BJ (cell line): ENCODE data around the gene NPTN. TPM values are rescaled to one million over a fixed set of nuclear protein-coding genes. Genes with fewer than 3 reads are reported as not detected.

Experiments used
- CTCF ChIA-PET: fragments of 350-600 bp; formaldehyde crosslinking; extraction: SDS; loops from one replicate; lab custom pipeline; 2021; ENCODE audit warnings: antibody characterized with exemption, inconsistent platforms; lab: Yijun Ruan, JAX
- POLR2A ChIA-PET: fragments of 300-600 bp; sonication (Branson Sonifier 250); formaldehyde crosslinking; extraction: SDS; loops from one replicate; lab custom pipeline; 2021; ENCODE audit warnings: antibody characterized with exemption; lab: Charles Lee
- DNase-seq: peaks from one replicate; pipeline ENCODE4 v3.0.0-alpha.2; 2011; ENCODE audit warnings: low read depth
- H3K27me3 ChIP-seq: 2 replicates; pipeline ENCODE4 v1.6.0; 2011; ENCODE audit warnings: low read length; ENCODE audit not compliant: control insufficient read depth, insufficient read depth
- H3K36me3 ChIP-seq: 2 replicates; pipeline ENCODE4 v1.5.1; 2011; ENCODE audit warnings: low read length; ENCODE audit not compliant: control insufficient read depth, insufficient read depth
- H3K4me3 ChIP-seq: 2 replicates; pipeline ENCODE4 v1.5.1; 2011; ENCODE audit warnings: low read depth, mild to moderate bottlenecking, control low read depth, low read length
- polyA plus RNA-seq: library from polyadenylated mRNA; depleted of rRNA; stranded (reverse); fragments of >200 nt; gene quantifications from 2 replicates; pipeline ENCODE4 v1.2.3, GENCODE V29; 2011
- TF ChIP-seq, protein P1 (sequence below): IDR thresholded peaks from 2 replicates; pipeline ENCODE4 v1.5.1; 2011; ENCODE audit warnings: low read depth, mild to moderate bottlenecking, control low read depth, inconsistent platforms, low read length, moderate library complexity; ENCODE audit not compliant: insufficient read depth

The NPTN gene
- polyA plus RNA-seq, 1 experiment = 406 TPM

DNA sequence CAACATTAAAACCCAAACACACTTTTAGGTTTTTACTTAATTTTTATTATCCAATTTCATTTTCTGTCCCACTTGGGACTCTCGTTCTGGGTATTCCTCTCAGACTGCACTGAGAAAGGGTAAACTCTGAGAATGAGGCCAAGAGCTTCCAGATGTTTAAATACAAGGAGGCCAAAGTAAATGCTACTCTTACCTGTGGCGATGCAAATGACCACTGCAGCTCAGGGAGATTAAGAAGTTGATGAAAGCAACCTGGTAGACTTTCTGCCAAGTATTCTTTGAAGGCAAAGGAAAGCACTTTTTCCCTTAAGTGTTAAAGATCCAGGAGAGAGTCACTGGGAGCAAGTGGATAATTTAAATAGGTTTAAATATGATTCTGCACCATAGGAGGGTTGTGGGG is 39.1 kb downstream of the NPTN start:
- TF ChIP-seq, protein P1, sequence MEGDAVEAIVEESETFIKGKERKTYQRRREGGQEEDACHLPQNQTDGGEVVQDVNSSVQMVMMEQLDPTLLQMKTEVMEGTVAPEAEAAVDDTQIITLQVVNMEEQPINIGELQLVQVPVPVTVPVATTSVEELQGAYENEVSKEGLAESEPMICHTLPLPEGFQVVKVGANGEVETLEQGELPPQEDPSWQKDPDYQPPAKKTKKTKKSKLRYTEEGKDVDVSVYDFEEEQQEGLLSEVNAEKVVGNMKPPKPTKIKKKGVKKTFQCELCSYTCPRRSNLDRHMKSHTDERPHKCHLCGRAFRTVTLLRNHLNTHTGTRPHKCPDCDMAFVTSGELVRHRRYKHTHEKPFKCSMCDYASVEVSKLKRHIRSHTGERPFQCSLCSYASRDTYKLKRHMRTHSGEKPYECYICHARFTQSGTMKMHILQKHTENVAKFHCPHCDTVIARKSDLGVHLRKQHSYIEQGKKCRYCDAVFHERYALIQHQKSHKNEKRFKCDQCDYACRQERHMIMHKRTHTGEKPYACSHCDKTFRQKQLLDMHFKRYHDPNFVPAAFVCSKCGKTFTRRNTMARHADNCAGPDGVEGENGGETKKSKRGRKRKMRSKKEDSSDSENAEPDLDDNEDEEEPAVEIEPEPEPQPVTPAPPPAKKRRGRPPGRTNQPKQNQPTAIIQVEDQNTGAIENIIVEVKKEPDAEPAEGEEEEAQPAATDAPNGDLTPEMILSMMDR = no peak
- 0 out of 2 replicates have a peak, but pooled peaks cover 2% of the 10 kb centered on the region for H3K36me3 ChIP-seq
- CTCF ChIA-PET = no interaction called here
- no peak for DNase-seq
- H3K4me3 ChIP-seq = no peak overlapping the region
- H3K27me3 ChIP-seq = no peaks in the 10 kb centered on the region
- POLR2A ChIA-PET = no interaction called here

- Histone ChIP-seq H3K27me3 (no peaks in the 10 kb centered on the region), H3K4me3 (no peak overlapping the region), H3K36me3 (0 out of 2 replicates have a peak, but pooled peaks cover 2% of the 10 kb centered on the region)
- CTCF ChIA-PET = no interaction called here
- no peak for DNase-seq
- POLR2A ChIA-PET = no interaction called here
- TF ChIP-seq, protein P1 = no peak
Observed at GRCh38 chr15:73593304-73594074, 39.7 kb downstream of the NPTN start.

DNA sequence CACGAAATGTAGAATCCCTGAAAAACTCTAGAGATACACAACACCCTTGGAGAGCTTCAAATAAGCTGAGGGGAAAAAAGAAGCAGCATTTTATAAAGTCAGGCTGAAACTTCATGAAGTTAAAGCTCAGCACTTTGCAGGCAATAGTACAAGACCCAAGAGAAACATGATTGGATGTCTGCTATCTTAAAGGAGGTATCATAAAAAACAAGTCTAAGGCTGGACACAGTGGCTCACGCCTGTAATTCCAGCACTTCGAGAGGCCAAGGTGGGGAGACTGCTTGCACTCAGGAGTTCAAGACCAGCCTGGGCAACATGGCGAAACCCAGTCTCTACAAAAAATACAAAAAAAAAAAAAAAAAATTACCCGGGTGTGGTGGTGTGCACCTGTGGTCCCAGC is 42.9 kb downstream of the NPTN start:
- ChIA-PET POLR2A (no interaction called here), CTCF (interaction anchor here (1.0 to 1.2 kb wide), 2 partner anchors 9 to 46 kb away, joined by 3 read pairs; no protein-coding TSS in a partner anchor)
- H3K36me3 ChIP-seq = peaks cover 7% of the 10 kb centered on the region; the same call in 1 of the 2 replicates
- TF ChIP-seq, protein P1 = no peak
- H3K4me3 ChIP-seq = no peak overlapping the region
- no peaks in the 10 kb centered on the region for H3K27me3 ChIP-seq
- no peak for DNase-seq

- no peaks in the 10 kb centered on the region for H3K27me3 ChIP-seq
- no peak for DNase-seq
- ChIA-PET CTCF (interaction anchor here (0.9 to 1.2 kb wide), 3 partner anchors 9 to 47 kb away, joined by 3 read pairs; no protein-coding TSS in a partner anchor), POLR2A (no interaction called here)
- TF ChIP-seq, protein P1 = no peak
- no peak overlapping the region for H3K4me3 ChIP-seq
- H3K36me3 ChIP-seq = peaks cover 7% of the 10 kb centered on the region; the same call in 1 of the 2 replicates
Observed at GRCh38 chr15:73589766-73590165, 43.4 kb downstream of the NPTN start.

GRCh38 chr15:73585871-73586654 is 47.1 kb downstream of the NPTN start:
- Histone ChIP-seq H3K4me3 (no peak overlapping the region), H3K36me3 (peaks cover 20% of the 10 kb centered on the region), H3K27me3 (no peaks in the 10 kb centered on the region)
- CTCF ChIA-PET = interaction anchor here (0.8 to 1.4 kb wide), 3 partner anchors 10 to 119 kb away, joined by 3 to 5 read pairs (median 4); no protein-coding TSS in a partner anchor
- POLR2A ChIA-PET = no interaction called here
- TF ChIP-seq, protein P1 = no peak
- no peak for DNase-seq
